CD4-positive, alpha-beta T cell treated with Interleukin-12 subunit alpha and Interleukin-12 subunit beta, for 1 hour (primary cell): ENCODE results near the gene CPB1.
A peak's percentile ranks its signal among the peaks of the same experiment; 100 is the strongest.

Experiments used
- DNase-seq: peaks from one replicate; pipeline ENCODE4 v3.0.0-alpha.2; 2020

The CPB1 gene

GRCh38 chr3:148833223-148833622 lies 5.6 kb downstream of the CPB1 start:
- DNase-seq = no peak

GRCh38 chr3:148839805-148840204 lies 12.2 kb downstream of the CPB1 start:
- no peak for DNase-seq

- no peak for DNase-seq
Observed at GRCh38 chr3:148840451-148840850, 12.8 kb downstream of the CPB1 start.

GRCh38 chr3:148845756-148846395 lies 18.3 kb downstream of the CPB1 start:
- no peak for DNase-seq

- DNase-seq = no peak
Observed at GRCh38 chr3:148847351-148847750, 19.7 kb downstream of the CPB1 start.

GRCh38 chr3:148848410-148848809 lies 20.8 kb downstream of the CPB1 start:
- DNase-seq = no peak

GRCh38 chr3:148852271-148852992 lies 24.8 kb downstream of the CPB1 start:
- DNase-seq = no peak

- DNase-seq = no peak
Observed at GRCh38 chr3:148853076-148853475, 25.5 kb downstream of the CPB1 start.

- no peak for DNase-seq
Observed at GRCh38 chr3:148854061-148854460, 26.4 kb downstream of the CPB1 start.

- DNase-seq = no peak
Observed at GRCh38 chr3:148856384-148856783, 28.8 kb downstream of the CPB1 start.

- DNase-seq = no peak
Observed at GRCh38 chr3:148857316-148857715, 29.7 kb downstream of the CPB1 start.

- peak; percentile 30 for DNase-seq
Observed at GRCh38 chr3:148861277-148861869, 33.8 kb downstream of the CPB1 start.

- DNase-seq = no peak
Observed at GRCh38 chr3:148863297-148863696, 35.7 kb downstream of the CPB1 start.

- no peak for DNase-seq
Observed at GRCh38 chr3:148863814-148864213, 36.2 kb downstream of the CPB1 start.

- no peak for DNase-seq
Observed at GRCh38 chr3:148865049-148865448, 37.4 kb downstream of the CPB1 start, which contains the start of gene CPA3. Gene CPA3 (plus strand): TSS chr3:148865296. CDS start chr3:148865308, 12 bp downstream.

- no peak for DNase-seq
Observed at GRCh38 chr3:148866261-148866660, 38.6 kb downstream of the CPB1 start.

GRCh38 chr3:148873270-148873927 lies 45.8 kb downstream of the CPB1 start:
- no peak for DNase-seq

GRCh38 chr3:148873977-148874376 lies 46.4 kb downstream of the CPB1 start:
- DNase-seq = no peak

- no peak for DNase-seq
Observed at GRCh38 chr3:148878095-148878494, 50.5 kb downstream of the CPB1 start.

GRCh38 chr3:148879256-148879655 lies 51.6 kb downstream of the CPB1 start:
- DNase-seq = no peak

GRCh38 chr3:148880681-148881080 lies 53.1 kb downstream of the CPB1 start:
- no peak for DNase-seq

GRCh38 chr3:148881286-148881685 lies 53.7 kb downstream of the CPB1 start:
- no peak for DNase-seq

- no peak for DNase-seq
Observed at GRCh38 chr3:148882288-148882687, 54.7 kb downstream of the CPB1 start.

GRCh38 chr3:148883163-148883562 lies 55.6 kb downstream of the CPB1 start:
- DNase-seq = no peak
